T-cell (primary cell): ENCODE results near the gene SP100. TPM values are rescaled to one million over a fixed set of nuclear protein-coding genes. Genes with fewer than 3 reads are reported as not detected.

ENCODE experiments used
- ATAC-seq, 4 experiments: fragments of 200-7000 bp in 3 of 4; fragments of 150-1000 bp in 1 of 4; cut with Tn5 transposase; replicated peaks in 1 of 4; 1 replicate in 3 of 4; 2 replicates in 1 of 4; pipeline ENCODE4 v1.10.0; 2021; ENCODE audit warnings: moderate library complexity in 3 of 4, mild to moderate bottlenecking in 2 of 4, moderate number of reproducible peaks in 1 of 4
- CTCF ChIA-PET, 2 donors: fragments of 300-600 bp; sonication (Branson Sonifier 250); formaldehyde crosslinking; loops; one replicate each; lab custom pipeline; 2022; ENCODE audit warnings: antibody characterized with exemption in 2 of 2; lab: Charles Lee
- POLR2A ChIA-PET, 2 donors: fragments of 300-600 bp; sonication (Branson Sonifier 250); formaldehyde crosslinking; loops; one replicate each; lab custom pipeline; 2022; ENCODE audit warnings: antibody characterized with exemption in 2 of 2; lab: Charles Lee
- DNase-seq, 35 experiments: peaks; one replicate each; pipeline versions ENCODE4 v3.0.0 to v3.0.0-alpha.2; 2013 to 2023
- H3K27ac ChIP-seq: one replicate; pipeline ENCODE4 v1.5.1; 2013; ENCODE audit warnings: low read length
- H3K27me3 ChIP-seq, 2 experiments: replicated peaks in 1 of 2; 1 replicate in 1 of 2; 2 replicates in 1 of 2; pipeline versions ENCODE4 v1.6.1 to v1.7.0; 2013; ENCODE audit warnings: low read length in 1 of 2, mixed read lengths in 1 of 2; ENCODE audit not compliant: control insufficient read depth in 2 of 2, insufficient read depth in 2 of 2; ENCODE audit errors: extremely low read depth in 1 of 2
- H3K36me3 ChIP-seq, 2 donors: 1 replicate in 1 of 2; 2 replicates in 1 of 2; pipeline versions ENCODE4 v1.6.1 to v1.7.0; 2013; ENCODE audit warnings: low read length in 1 of 2; ENCODE audit not compliant: control insufficient read depth in 2 of 2, insufficient read depth in 1 of 2; ENCODE audit errors: extremely low read depth in 1 of 2
- H3K4me1 ChIP-seq, 2 experiments: 1 replicate in 1 of 2; 2 replicates in 1 of 2; pipeline versions ENCODE4 v1.6.1 to v1.7.0; 2013; ENCODE audit warnings: low read length in 2 of 2, mixed read lengths in 1 of 2; ENCODE audit not compliant: insufficient read depth in 2 of 2, control insufficient read depth in 1 of 2; ENCODE audit errors: extremely low read depth in 1 of 2
- H3K4me3 ChIP-seq, 2 donors: 1 replicate in 1 of 2; 2 replicates in 1 of 2; pipeline versions ENCODE4 v1.5.1 to v1.7.0; 2013; ENCODE audit warnings: mild to moderate bottlenecking in 2 of 2, low read length in 1 of 2, moderate library complexity in 1 of 2; ENCODE audit not compliant: control insufficient read depth in 1 of 2; ENCODE audit errors: extremely low read depth in 1 of 2
- H3K9me3 ChIP-seq: 2 replicates; pipeline ENCODE4 v1.7.0; 2013
- H3K27ac Mint-ChIP-seq, 2 donors: one replicate each; pipeline ENCODE4 v1.8.0; 2020 to 2021; ENCODE audit warnings: mild to moderate bottlenecking in 2 of 2, mixed read lengths in 2 of 2
- H3K27me3 Mint-ChIP-seq, 2 donors: one replicate each; pipeline ENCODE4 v1.8.0; 2021 to 2022; ENCODE audit warnings: mixed read lengths in 2 of 2
- H3K36me3 Mint-ChIP-seq: one replicate; pipeline ENCODE4 v1.8.0; 2021; ENCODE audit warnings: mixed read lengths
- H3K4me1 Mint-ChIP-seq, 3 donors: one replicate each; pipeline ENCODE4 v1.8.0; 2020 to 2022; ENCODE audit warnings: mixed read lengths in 3 of 3, mild to moderate bottlenecking in 1 of 3
- H3K4me3 Mint-ChIP-seq, 3 donors: one replicate each; pipeline ENCODE4 v1.8.0; 2020 to 2022; ENCODE audit warnings: mild to moderate bottlenecking in 3 of 3, mixed read lengths in 3 of 3, moderate library complexity in 3 of 3
- H3K9me3 Mint-ChIP-seq, 3 donors: one replicate each; pipeline ENCODE4 v1.8.0; 2020 to 2022; ENCODE audit warnings: mixed read lengths in 3 of 3
- WGBS: methylation state at CpG from one replicate; pipeline ENCODE4 v1.1.5; 2013; ENCODE audit warnings: missing lambda C conversion rate; ENCODE audit not compliant: insufficient coverage; 5-methylcytosine and 5-hydroxymethylcytosine counted together
- total RNA-seq, 35 experiments: library from RNA in 6 of 35; stranded (reverse) in 6 of 35; fragments of 120-200 nt in 1 of 35; gene quantifications; one replicate each; pipeline versions ENCODE4 v1.2.1 to v1.2.4 and lab custom pipeline; 2013 to 2026

The SP100 gene
- total RNA-seq, 5 donors from 2014 or later (not counting 1 experiment from before 2014, with no cell fraction given): 188 to 271 (median 217) TPM

DNA sequence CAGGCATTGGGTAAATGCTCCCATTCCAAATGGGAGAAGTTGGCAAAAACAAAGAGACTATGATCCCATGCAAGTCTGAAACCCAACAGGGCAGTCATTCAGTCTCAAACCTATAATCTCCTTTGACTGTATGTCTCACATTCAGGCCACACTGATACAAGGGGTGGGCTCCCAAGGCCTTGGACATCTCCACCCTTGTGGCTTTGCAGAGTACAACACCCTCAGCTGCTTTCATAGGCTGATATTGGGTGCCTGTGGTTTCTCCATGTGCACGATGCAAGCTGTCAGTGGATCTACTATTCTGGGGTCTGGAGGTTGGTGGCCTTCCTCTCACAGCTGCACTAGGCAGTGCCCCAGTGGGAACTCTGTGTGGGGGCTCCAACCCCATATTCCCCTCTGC is 155.0 kb downstream of the SP100 start:
- 100% methylated on average over 1 of the region's 1 CpG for WGBS
- H3K9me3 ChIP-seq: no peaks in the 10 kb centered on the region
- no peak overlapping the region for H3K27ac Mint-ChIP-seq
- no peak for ATAC-seq
- ChIA-PET CTCF (no interaction called here), POLR2A (no interaction called here)
- peaks cover 3 to 9% of the 10 kb centered on the region in 2 experiments for H3K4me1 ChIP-seq
- no peaks in the 10 kb centered on the region for H3K27me3 Mint-ChIP-seq
- DNase-seq: no peak
- no peak overlapping the region for H3K4me3 Mint-ChIP-seq
- peaks cover 7 to 11% (median 9%) of the 10 kb centered on the region in 3 donors for H3K4me1 Mint-ChIP-seq
- no peak overlapping the region for H3K4me3 ChIP-seq
- peaks cover 13 to 33% (median 18%) of the 10 kb centered on the region in 3 donors for H3K9me3 Mint-ChIP-seq
- H3K36me3 Mint-ChIP-seq: peaks cover 18% of the 10 kb centered on the region
- H3K27me3 ChIP-seq: no peaks in the 10 kb centered on the region
- no peak overlapping the region for H3K27ac ChIP-seq
- H3K36me3 ChIP-seq: no peaks in the 10 kb centered on the region

DNA sequence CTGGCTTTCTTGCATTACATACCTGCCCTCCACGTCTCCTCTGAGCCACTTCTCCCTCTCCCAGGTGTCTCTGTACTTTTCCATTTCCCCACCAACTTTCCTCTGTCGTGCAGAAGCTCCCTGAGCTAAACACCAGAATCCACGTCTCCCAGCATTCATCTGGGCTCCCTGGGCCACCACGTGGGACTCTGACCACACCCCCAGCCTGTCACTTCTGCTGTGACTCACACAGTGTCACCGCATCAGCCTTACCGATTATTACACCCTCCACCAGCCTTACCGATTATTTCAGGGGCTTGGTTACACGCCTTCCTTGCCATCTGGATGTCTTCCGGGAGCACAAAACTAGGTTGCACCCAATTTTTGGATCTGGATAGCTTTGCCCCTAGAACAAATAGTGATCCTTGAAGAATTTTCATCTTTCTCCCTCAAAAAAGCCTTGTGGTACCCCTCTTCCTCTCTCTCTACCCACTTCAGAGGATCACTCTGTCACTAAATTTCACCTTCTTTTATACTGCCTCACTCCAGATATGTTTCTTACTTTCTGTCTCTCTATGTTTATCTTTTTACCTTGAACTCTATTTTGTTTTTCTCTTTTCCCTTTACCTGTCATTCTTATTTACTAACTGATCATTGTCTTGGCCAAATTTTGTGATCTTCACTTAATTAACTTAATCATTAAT is 159.8 kb downstream of the SP100 start:
- ATAC-seq (peak; percentile 78 to 99 (median 98)), DNase-seq (peak; percentile 5 to 69 (median 40))
- H3K27ac Mint-ChIP-seq: peak overlapping the region; percentile 8 to 71
- peaks cover 18% of the 10 kb centered on the region for H3K36me3 Mint-ChIP-seq
- peaks cover 9 to 26% of the 10 kb centered on the region in 2 experiments for H3K4me1 ChIP-seq
- peak overlapping the region in 1 of 2 donors; percentile 10 for H3K4me3 ChIP-seq
- H3K27me3 Mint-ChIP-seq: no peaks in the 10 kb centered on the region
- no peaks in the 10 kb centered on the region for H3K9me3 ChIP-seq
- no peaks in the 10 kb centered on the region for H3K27me3 ChIP-seq
- peaks cover 13 to 23% (median 14%) of the 10 kb centered on the region in 3 donors for H3K9me3 Mint-ChIP-seq
- no peaks in the 10 kb centered on the region for H3K36me3 ChIP-seq
- WGBS: 52% methylated on average over 8 of the region's 9 CpGs
- peak overlapping the region; percentile 7 to 47 (median 37) for H3K4me3 Mint-ChIP-seq
- CTCF ChIA-PET: no interaction called here
- POLR2A ChIA-PET: interaction anchor here (0.6 kb wide), 2 partner anchors 27 to 710 kb away, joined by 5 to 7 read pairs; no protein-coding TSS in a partner anchor
- H3K27ac ChIP-seq: peak overlapping the region; percentile 68
- peaks cover 11 to 13% (median 12%) of the 10 kb centered on the region in 3 donors for H3K4me1 Mint-ChIP-seq

DNA sequence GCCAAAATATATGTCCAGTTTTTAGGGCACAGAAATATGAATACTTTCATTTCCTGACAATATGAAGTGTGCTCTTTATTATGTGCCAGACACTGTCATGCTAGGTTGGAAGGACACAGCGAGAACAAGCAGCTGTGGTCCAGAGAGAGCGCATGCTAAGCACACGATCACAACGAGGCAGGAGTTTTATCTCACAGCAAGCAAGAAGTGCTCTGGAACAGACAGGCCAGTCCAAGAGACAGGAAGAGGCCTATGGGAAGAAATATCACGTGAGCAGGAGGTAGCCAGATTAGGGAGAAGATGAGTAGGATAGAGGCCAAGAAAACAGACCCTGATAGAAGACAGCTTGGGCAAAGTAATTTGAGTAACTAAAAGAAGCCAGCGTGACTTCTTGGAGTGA is 161.1 kb downstream of the SP100 start:
- ATAC-seq: no peak
- CTCF ChIA-PET: no interaction called here
- POLR2A ChIA-PET: interaction anchor here in 1 of 2 donors (0.5 kb wide), 1 partner anchor 26 kb away, joined by 4 read pairs; no protein-coding TSS in a partner anchor

DNA sequence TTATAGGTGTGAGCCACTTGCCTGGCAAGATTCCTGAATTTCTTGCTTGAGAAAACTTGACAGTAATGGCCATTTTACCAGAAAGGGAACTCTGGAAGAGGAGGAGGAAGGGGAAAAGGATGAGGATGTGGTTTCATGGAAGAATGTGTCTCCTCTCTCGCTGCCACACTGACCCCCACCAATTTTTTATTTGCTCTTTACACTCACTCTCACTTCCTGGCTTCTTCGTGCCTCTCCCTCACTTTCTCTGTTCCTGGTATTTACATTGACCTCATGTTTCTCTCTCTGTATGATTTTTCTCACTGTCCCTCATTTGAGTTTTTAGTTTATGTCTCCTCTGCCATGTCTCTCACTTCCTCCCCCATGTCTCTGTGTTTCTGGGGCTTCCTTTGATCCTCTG is 162.1 kb downstream of the SP100 start:
- POLR2A ChIA-PET: no interaction called here
- no peak for ATAC-seq
- Histone ChIP-seq H3K4me1 (peaks cover 9 to 26% of the 10 kb centered on the region in 2 experiments), H3K9me3 (no peaks in the 10 kb centered on the region), H3K36me3 (no peaks in the 10 kb centered on the region), H3K27ac (no peak overlapping the region), H3K4me3 (no peak overlapping the region), H3K27me3 (no peaks in the 10 kb centered on the region)
- Mint-ChIP-seq H3K27ac (no peak overlapping the region), H3K27me3 (no peaks in the 10 kb centered on the region), H3K4me1 (peaks cover 17 to 23% (median 20%) of the 10 kb centered on the region in 3 donors), H3K36me3 (peaks cover 17% of the 10 kb centered on the region), H3K9me3 (peaks cover 14 to 16% (median 15%) of the 10 kb centered on the region in 3 donors), H3K4me3 (no peak overlapping the region)
- DNase-seq: no peak
- CTCF ChIA-PET: interaction anchor here in 1 of 2 donors (0.7 kb wide), 1 partner anchor 746 kb away, joined by 3 read pairs; no protein-coding TSS in a partner anchor
- 17% methylated on average over 1 of the region's 2 CpGs for WGBS

More for the DNA sequence above, 161.1 kb downstream of the SP100 start:
- H3K27ac Mint-ChIP-seq: no peak overlapping the region
- H3K27ac ChIP-seq: no peak overlapping the region
- H3K9me3 Mint-ChIP-seq: peaks cover 13 to 17% (median 14%) of the 10 kb centered on the region in 3 donors
- no peaks in the 10 kb centered on the region for H3K36me3 ChIP-seq
- WGBS: 90% methylated on average over 6 of the region's 6 CpGs
- DNase-seq: no peak
- H3K4me1 ChIP-seq: peaks cover 9 to 26% of the 10 kb centered on the region in 2 experiments
- H3K4me3 ChIP-seq: no peak overlapping the region
- H3K27me3 Mint-ChIP-seq: no peaks in the 10 kb centered on the region
- no peaks in the 10 kb centered on the region for H3K27me3 ChIP-seq
- H3K9me3 ChIP-seq: no peaks in the 10 kb centered on the region
- H3K4me3 Mint-ChIP-seq: no peak overlapping the region
- H3K4me1 Mint-ChIP-seq: peaks cover 12 to 13% (median 13%) of the 10 kb centered on the region in 3 donors
- H3K36me3 Mint-ChIP-seq: peaks cover 18% of the 10 kb centered on the region

DNA sequence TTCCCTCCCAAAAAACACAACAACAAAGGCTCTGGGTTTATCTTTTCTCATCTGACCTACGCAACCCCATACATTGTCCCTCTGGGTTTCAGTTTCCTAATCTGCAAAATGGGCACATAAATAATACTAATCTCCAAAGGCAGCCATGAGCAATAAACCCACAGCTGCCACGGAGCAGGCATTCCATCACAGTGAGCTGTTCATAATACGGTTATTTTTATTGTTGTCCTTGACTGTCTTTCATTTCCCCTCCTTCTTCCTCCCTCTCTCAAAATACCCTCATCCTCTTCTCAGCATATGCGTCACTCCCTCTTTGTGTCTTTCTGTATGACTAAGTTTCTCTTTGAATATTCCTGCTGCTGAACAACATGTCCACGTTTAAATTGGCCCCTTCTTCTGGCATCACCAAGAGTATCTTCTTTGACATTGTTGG is 166.9 kb downstream of the SP100 start:
- H3K9me3 ChIP-seq: no peaks in the 10 kb centered on the region
- H3K36me3 ChIP-seq: no peaks in the 10 kb centered on the region
- H3K27ac ChIP-seq: no peak overlapping the region
- DNase-seq (no peak), ATAC-seq (no peak)
- peaks cover 0 to 5% of the 10 kb centered on the region in 2 experiments for H3K4me1 ChIP-seq
- H3K27me3 Mint-ChIP-seq: no peaks in the 10 kb centered on the region
- ChIA-PET POLR2A (no interaction called here), CTCF (no interaction called here)
- 30% methylated on average over 3 of the region's 5 CpGs for WGBS
- no peak overlapping the region for H3K4me3 ChIP-seq
- H3K4me1 Mint-ChIP-seq: peaks cover 20 to 26% (median 22%) of the 10 kb centered on the region in 3 donors
- no peak overlapping the region for H3K27ac Mint-ChIP-seq
- H3K36me3 Mint-ChIP-seq: no peaks in the 10 kb centered on the region
- H3K27me3 ChIP-seq: no peaks in the 10 kb centered on the region
- H3K4me3 Mint-ChIP-seq: peak overlapping the region in 2 of 3 donors; percentile 0 to 8
- peaks cover 0 to 6% (median 0%) of the 10 kb centered on the region in 3 donors for H3K9me3 Mint-ChIP-seq

DNA sequence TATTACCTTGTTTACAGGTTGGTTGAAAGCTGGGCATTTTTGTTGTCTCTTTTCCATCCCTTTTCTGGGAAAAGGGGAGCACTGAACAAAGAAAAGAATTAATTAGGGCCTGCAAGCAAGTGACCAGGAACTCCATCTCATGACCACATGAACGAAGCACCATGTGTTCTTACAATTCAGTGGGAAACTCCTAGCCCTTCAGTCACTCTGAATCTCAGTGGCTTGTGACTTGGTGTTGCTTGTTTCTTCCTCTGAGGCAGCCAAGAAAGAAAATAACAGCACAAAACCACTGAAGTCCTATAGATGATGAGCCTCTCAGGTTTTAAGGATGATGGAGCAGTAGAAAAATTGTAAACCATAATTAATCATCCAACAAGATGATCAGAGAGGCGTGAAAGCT is 167.6 kb downstream of the SP100 start:
- Mint-ChIP-seq H3K9me3 (peaks cover 0 to 6% (median 0%) of the 10 kb centered on the region in 3 donors), H3K36me3 (no peaks in the 10 kb centered on the region), H3K4me1 (peaks cover 20 to 30% (median 22%) of the 10 kb centered on the region in 3 donors), H3K4me3 (no peak overlapping the region), H3K27me3 (no peaks in the 10 kb centered on the region), H3K27ac (no peak overlapping the region)
- DNase-seq (no peak), ATAC-seq (no peak)
- POLR2A ChIA-PET: no interaction called here
- no peaks in the 10 kb centered on the region for H3K27me3 ChIP-seq
- no CpG with 5 or more reads among the region's 2 CpGs for WGBS
- H3K4me1 ChIP-seq: no peaks in the 10 kb centered on the region
- H3K4me3 ChIP-seq: no peak overlapping the region
- no peak overlapping the region for H3K27ac ChIP-seq
- CTCF ChIA-PET: no interaction called here
- H3K36me3 ChIP-seq: no peaks in the 10 kb centered on the region
- H3K9me3 ChIP-seq: no peaks in the 10 kb centered on the region
